ENCODE measurements around the gene TIMM8B. TPM values are rescaled to one million over a fixed set of nuclear protein-coding genes. Genes with fewer than 3 reads are reported as not detected.

The TIMM8B gene
- polyA plus RNA-seq, 2 of the 4 experiments (the other 2 are of a cell fraction): 84.5 to 85.3 TPM

- no peak overlapping the region for H3K4me3 ChIP-seq
- ChIA-PET POLR2A (interaction anchor here (0.7 kb wide), 1 partner anchor 60 kb away, joined by 10 read pairs; no protein-coding TSS in a partner anchor), CTCF (interaction anchor here (1.5 to 3.2 kb wide), 2 partner anchors 11 to 177 kb away, joined by 3 to 8 read pairs; no protein-coding TSS in a partner anchor)
- no peak overlapping the region for H3K27ac ChIP-seq
- no peaks in the 10 kb centered on the region for H3K9me3 ChIP-seq
- FAIRE-seq (no peak), ATAC-seq (no peak), DNase-seq (ENCODE audit: low read depth in 1 of 2, low spot score in 1 of 2) (no peak)
- no peak overlapping the region for H3K4me2 ChIP-seq
- TF ChIP-seq POLR2AphosphoS2 (conservative IDR thresholded peaks at IDR 0.05; ENCODE audit: low read length) (no peak), CHD2 (IDR thresholded peaks at IDR 0.05; ENCODE audit: low read length, partially characterized antibody) (no peak), BCL3 (IDR thresholded peaks at IDR 0.05) (no peak), BHLHE40 (IDR thresholded peaks at IDR 0.05; ENCODE audit: low read depth, low read length) (no peak), ZNF302 (CRISPR knock-in tag; IDR thresholded peaks at IDR 0.05) (no peak), PBX3 (IDR thresholded peaks at IDR 0.05) (no peak), ELK1 (IDR thresholded peaks at IDR 0.05; ENCODE audit: low read depth, low read length) (no peak), FOSL2 (IDR thresholded peaks at IDR 0.05) (no peak), FOSL2 (CRISPR knock-in tag; IDR thresholded peaks at IDR 0.05) (no peak), FOXS1 (CRISPR knock-in tag; IDR thresholded peaks at IDR 0.05) (no peak), CBX2 (IDR thresholded peaks at IDR 0.05; ENCODE audit: borderline replicate concordance, low read depth) (no peak), PHF8 (IDR thresholded peaks at IDR 0.05; ENCODE audit: borderline replicate concordance, low read depth) (no peak)
- WGBS (ENCODE audit: missing lambda C conversion rate): 90% methylated on average over 6 of the region's 6 CpGs
- H3K4me1 ChIP-seq: no peaks in the 10 kb centered on the region
These were observed 16.9 kb upstream of the TIMM8B start for GRCh38 chr11:112103446-112103845.

- FAIRE-seq: no peak
- POLR2A ChIA-PET: interaction anchor here (1.1 kb wide), 1 partner anchor 14 kb away, joined by 3 read pairs; the partner anchor contains the start of genes SDHD and TIMM8B
These were observed 13.9 kb upstream of the TIMM8B start for GRCh38 chr11:112100462-112100861.

GRCh38 chr11:112097734-112098528 is 11.4 kb upstream of the TIMM8B start:
- ChIA-PET POLR2A (no interaction called here), CTCF (interaction anchor here (0.8 to 2.0 kb wide), 3 partner anchors 15 to 78 kb away, joined by 4 to 5 read pairs (median 5); partner anchors contain the start of gene BCO2)
- WGBS (ENCODE audit: missing lambda C conversion rate): 93% methylated on average over 11 of the region's 11 CpGs
- no peaks in the 10 kb centered on the region for H3K4me1 ChIP-seq
- TF ChIP-seq KDM1A (IDR thresholded peaks at IDR 0.05; ENCODE audit: low read depth): no peak
- TF ChIP-seq FOXS1 (CRISPR knock-in tag; IDR thresholded peaks at IDR 0.05): no peak
- TF ChIP-seq HEYL (CRISPR knock-in tag; IDR thresholded peaks at IDR 0.05): no peak
- no peak for TF ChIP-seq PHF8 (IDR thresholded peaks at IDR 0.05; ENCODE audit: borderline replicate concordance, low read depth)
- no peak for TF ChIP-seq USF2 (IDR thresholded peaks at IDR 0.05)
- no peak for TF ChIP-seq ZC3H11A (IDR thresholded peaks at IDR 0.05)
- TF ChIP-seq HOXB13 (CRISPR knock-in tag; IDR thresholded peaks at IDR 0.05; ENCODE audit: low read depth): no peak
- no peak for TF ChIP-seq CHD2 (IDR thresholded peaks at IDR 0.05; ENCODE audit: low read length, partially characterized antibody)
- TF ChIP-seq NPAS2 (CRISPR knock-in tag; IDR thresholded peaks at IDR 0.05; ENCODE audit: borderline replicate concordance): no peak
- TF ChIP-seq GATA3 (IDR thresholded peaks at IDR 0.05; ENCODE audit: borderline replicate concordance): no peak
- no peak for TF ChIP-seq SREBF2 (IDR thresholded peaks at IDR 0.05)
- no peak for TF ChIP-seq HDAC2 (IDR thresholded peaks at IDR 0.05)
- no peak for TF ChIP-seq CBX2 (IDR thresholded peaks at IDR 0.05; ENCODE audit: borderline replicate concordance, low read depth)
- no peak for TF ChIP-seq CTCF (IDR thresholded peaks at IDR 0.05)
- no peak for TF ChIP-seq ZFP36 (IDR thresholded peaks at IDR 0.05; ENCODE audit: borderline replicate concordance, partially characterized antibody)
- H3K4me3 ChIP-seq: no peak overlapping the region
- H3K4me2 ChIP-seq: no peak overlapping the region
- H3K9me3 ChIP-seq: no peaks in the 10 kb centered on the region
- DNase-seq (ENCODE audit: low read depth in 1 of 2, low spot score in 1 of 2): no peak
- FAIRE-seq: no peak
- ATAC-seq: no peak
- H3K27ac ChIP-seq: no peak overlapping the region

More at GRCh38 chr11:112100462-112100861, 13.9 kb upstream of the TIMM8B start:
- CTCF ChIA-PET: interaction anchor here (0.9 to 1.6 kb wide), 4 partner anchors 12 to 75 kb away, joined by 3 to 6 read pairs (median 4); partner anchors contain the start of gene BCO2
- Histone ChIP-seq H3K4me1 (no peaks in the 10 kb centered on the region), H3K4me2 (no peak overlapping the region), H3K27ac (no peak overlapping the region), H3K9me3 (no peaks in the 10 kb centered on the region), H3K4me3 (no peak overlapping the region)
- TF ChIP-seq MAFK (IDR thresholded peaks at IDR 0.05; ENCODE audit: partially characterized antibody) (peak; percentile 45), HDAC2 (IDR thresholded peaks at IDR 0.05) (no peak)
- WGBS (ENCODE audit: missing lambda C conversion rate): 72% methylated on average over 2 of the region's 2 CpGs
- ATAC-seq (no peak), DNase-seq (ENCODE audit: low read depth in 1 of 2, low spot score in 1 of 2) (no peak)
